Measurements from ENCODE around the gene KIAA0825. TPM values are rescaled to one million over a fixed set of nuclear protein-coding genes. Genes with fewer than 3 reads are reported as not detected.

The KIAA0825 gene
- total and polyA plus RNA-seq, 2 of the 8 experiments (the other 6 are each of a cell fraction or from before 2014, with no cell fraction given): 0.60 to 1.0 TPM

GRCh38 chr5:94442076-94442475 is 176.3 kb downstream of the KIAA0825 start (continued):
- TF ChIP-seq SUZ12 (IDR thresholded peaks at IDR 0.05; ENCODE audit: low read length): no peak
